Naive thymus-derived CD4-positive, alpha-beta T cell (primary cell): Measurements from ENCODE around the gene XXYLT1. TPM values are rescaled to one million over a fixed set of nuclear protein-coding genes. Genes with fewer than 3 reads are reported as not detected.

Experiments
- ATAC-seq: fragments of 150-1000 bp; cut with Tn5 transposase; 2 replicates; pipeline ENCODE4 v1.10.0; 2021; ENCODE audit warnings: mild to moderate bottlenecking, moderate library complexity
- CTCF ChIA-PET: fragments of 350-600 bp; sonication (Branson Sonifier 250); formaldehyde crosslinking; loops from one replicate; lab custom pipeline; 2021; ENCODE audit warnings: antibody characterized with exemption; lab: Charles Lee
- POLR2A ChIA-PET: fragments of 350-600 bp; sonication (Branson Sonifier 250); formaldehyde crosslinking; loops from one replicate; lab custom pipeline; 2021; ENCODE audit warnings: antibody characterized with exemption, inconsistent platforms; lab: Charles Lee
- DNase-seq, 9 donors: peaks; one replicate each; pipeline versions ENCODE4 v3.0.0 to v3.0.0-alpha.2; 2020 to 2022; ENCODE audit warnings: mixed read lengths in 1 of 9
- H3K27ac ChIP-seq: one replicate; pipeline ENCODE4 v1.7.0; 2013; ENCODE audit warnings: mild to moderate bottlenecking, low read depth, low read length, moderate library complexity
- H3K27me3 ChIP-seq, 2 donors: one replicate each; pipeline ENCODE4 v1.7.0; 2013; ENCODE audit warnings: low read length in 2 of 2, mild to moderate bottlenecking in 2 of 2, moderate library complexity in 2 of 2; ENCODE audit not compliant: control insufficient read depth in 2 of 2, insufficient read depth in 2 of 2
- H3K36me3 ChIP-seq, 3 experiments: 1 replicate in 2 of 3; 2 replicates in 1 of 3; pipeline ENCODE4 v1.7.0; 2013; ENCODE audit warnings: low read length in 3 of 3, mild to moderate bottlenecking in 3 of 3, moderate library complexity in 1 of 3; ENCODE audit not compliant: insufficient read depth in 3 of 3, control insufficient read depth in 2 of 3
- H3K4me1 ChIP-seq, 2 donors: one replicate each; pipeline ENCODE4 v1.7.0; 2013; ENCODE audit warnings: low read length in 2 of 2, mild to moderate bottlenecking in 2 of 2, moderate library complexity in 1 of 2; ENCODE audit not compliant: control insufficient read depth in 2 of 2, insufficient read depth in 2 of 2
- H3K4me3 ChIP-seq: 2 replicates; pipeline ENCODE4 v1.7.0; 2013; ENCODE audit warnings: mild to moderate bottlenecking, low read length
- H3K9me3 ChIP-seq, 3 experiments: 1 replicate in 2 of 3; 2 replicates in 1 of 3; pipeline ENCODE4 v1.7.0; 2013; ENCODE audit warnings: low read length in 3 of 3; ENCODE audit not compliant: control insufficient read depth in 2 of 3
- H3K27ac Mint-ChIP-seq, 9 donors: one replicate each; pipeline ENCODE4 v1.8.0; 2020 to 2022; ENCODE audit warnings: mixed read lengths in 9 of 9, mild to moderate bottlenecking in 8 of 9, moderate library complexity in 5 of 9, inconsistent platforms in 2 of 9
- H3K27me3 Mint-ChIP-seq, 5 donors: one replicate each; pipeline ENCODE4 v1.8.0; 2021 to 2022; ENCODE audit warnings: mixed read lengths in 5 of 5, mild to moderate bottlenecking in 1 of 5
- H3K36me3 Mint-ChIP-seq, 5 donors: one replicate each; pipeline ENCODE4 v1.8.0; 2020 to 2022; ENCODE audit warnings: mixed read lengths in 5 of 5, mild to moderate bottlenecking in 3 of 5, inconsistent platforms in 1 of 5
- H3K4me1 Mint-ChIP-seq, 7 donors: one replicate each; pipeline ENCODE4 v1.8.0; 2020 to 2022; ENCODE audit warnings: mixed read lengths in 7 of 7, mild to moderate bottlenecking in 3 of 7, inconsistent platforms in 1 of 7
- H3K4me3 Mint-ChIP-seq, 10 donors: one replicate each; pipeline ENCODE4 v1.8.0; 2020 to 2022; ENCODE audit warnings: mild to moderate bottlenecking in 10 of 10, mixed read lengths in 10 of 10, moderate library complexity in 6 of 10, inconsistent platforms in 2 of 10
- H3K9me3 Mint-ChIP-seq, 11 donors: one replicate each; pipeline ENCODE4 v1.8.0; 2020 to 2022; ENCODE audit warnings: mixed read lengths in 11 of 11, mild to moderate bottlenecking in 4 of 11, inconsistent platforms in 1 of 11, moderate library complexity in 1 of 11
- intact Hi-C, 2 donors: fragments of 100-400 bp; cut with micrococcal nuclease; formaldehyde crosslinking; loops; one replicate each; pipeline ENCODE4 v1.15.1; 2023
- polyA plus RNA-seq, 2 donors: library from polyadenylated mRNA; unstranded; fragments of 300-500 nt; fragmentation: Illumina TruSeq; gene quantifications; one replicate each; pipeline ENCODE4 v1.2.3, GENCODE V29; 2021
- total RNA-seq, 6 experiments: library from RNA in 5 of 6; stranded (reverse) in 5 of 6; gene quantifications; 1 replicate in 5 of 6; 2 replicates in 1 of 6; pipeline ENCODE4 v1.2.3 and lab custom pipeline; 2021 to 2026

Gene XXYLT1
- total and polyA plus RNA-seq, 7 experiments from 2014 or later = 4.1 to 11.7 (median 7.2) TPM

- H3K36me3 ChIP-seq = no peaks in the 10 kb centered on the region
- H3K4me3 ChIP-seq = no peak overlapping the region
- no peak overlapping the region for H3K4me3 Mint-ChIP-seq
- H3K36me3 Mint-ChIP-seq = no peaks in the 10 kb centered on the region
- H3K9me3 ChIP-seq = no peaks in the 10 kb centered on the region
- ChIA-PET CTCF (no interaction called here), POLR2A (no interaction called here)
- no peaks in the 10 kb centered on the region for H3K4me1 ChIP-seq
- H3K27me3 ChIP-seq = no peaks in the 10 kb centered on the region
- H3K4me1 Mint-ChIP-seq = peaks cover 0 to 3% (median 0%) of the 10 kb centered on the region in 7 donors
- H3K27ac Mint-ChIP-seq = no peak overlapping the region
- no peak for ATAC-seq
- H3K9me3 Mint-ChIP-seq = peaks cover 0 to 10% (median 0%) of the 10 kb centered on the region in 11 donors
- intact Hi-C loops = no loop called here
- DNase-seq = no peak
- H3K27ac ChIP-seq = no peak overlapping the region
- peaks cover 0 to 15% (median 4%) of the 10 kb centered on the region in 5 donors for H3K27me3 Mint-ChIP-seq
Observed at GRCh38 chr3:195025056-195025883, 245.7 kb downstream of the XXYLT1 start.

- no peaks in the 10 kb centered on the region for H3K36me3 Mint-ChIP-seq
- no peak overlapping the region for H3K4me3 ChIP-seq
- H3K9me3 Mint-ChIP-seq = peaks cover 0 to 10% (median 0%) of the 10 kb centered on the region in 11 donors
- no peaks in the 10 kb centered on the region for H3K9me3 ChIP-seq
- no peaks in the 10 kb centered on the region for H3K4me1 ChIP-seq
- H3K36me3 ChIP-seq = no peaks in the 10 kb centered on the region
- no peak overlapping the region for H3K27ac ChIP-seq
- intact Hi-C loops = no loop called here
- POLR2A ChIA-PET = no interaction called here
- CTCF ChIA-PET = no interaction called here
- H3K4me3 Mint-ChIP-seq = no peak overlapping the region
- no peaks in the 10 kb centered on the region for H3K27me3 ChIP-seq
- peaks cover 4 to 27% (median 10%) of the 10 kb centered on the region in 5 donors for H3K27me3 Mint-ChIP-seq
- no peak for DNase-seq
- ATAC-seq = no peak
- H3K27ac Mint-ChIP-seq = no peak overlapping the region
- H3K4me1 Mint-ChIP-seq = peaks cover 0 to 3% (median 0%) of the 10 kb centered on the region in 7 donors
Observed at GRCh38 chr3:195023989-195024388, 247.0 kb downstream of the XXYLT1 start.

GRCh38 chr3:195023576-195023975 is 247.4 kb downstream of the XXYLT1 start:
- no peaks in the 10 kb centered on the region for H3K27me3 ChIP-seq
- Mint-ChIP-seq H3K36me3 (no peaks in the 10 kb centered on the region), H3K9me3 (peaks cover 0 to 10% (median 0%) of the 10 kb centered on the region in 11 donors), H3K4me1 (peaks cover 0 to 3% (median 0%) of the 10 kb centered on the region in 7 donors), H3K4me3 (no peak overlapping the region), H3K27me3 (peaks cover 4 to 27% (median 10%) of the 10 kb centered on the region in 5 donors), H3K27ac (no peak overlapping the region)
- CTCF ChIA-PET = no interaction called here
- no peaks in the 10 kb centered on the region for H3K9me3 ChIP-seq
- DNase-seq (no peak), ATAC-seq (no peak)
- POLR2A ChIA-PET = no interaction called here
- H3K27ac ChIP-seq = no peak overlapping the region
- no peaks in the 10 kb centered on the region for H3K4me1 ChIP-seq
- no peaks in the 10 kb centered on the region for H3K36me3 ChIP-seq
- intact Hi-C loops = no loop called here
- no peak overlapping the region for H3K4me3 ChIP-seq

- H3K36me3 ChIP-seq = no peaks in the 10 kb centered on the region
- Mint-ChIP-seq H3K27me3 (peaks cover 4 to 33% (median 12%) of the 10 kb centered on the region in 5 donors), H3K4me1 (peaks cover 0 to 3% (median 0%) of the 10 kb centered on the region in 7 donors), H3K27ac (no peak overlapping the region), H3K4me3 (no peak overlapping the region), H3K36me3 (no peaks in the 10 kb centered on the region), H3K9me3 (peaks cover 0 to 10% (median 0%) of the 10 kb centered on the region in 11 donors)
- no peaks in the 10 kb centered on the region for H3K27me3 ChIP-seq
- H3K27ac ChIP-seq = no peak overlapping the region
- DNase-seq (no peak), ATAC-seq (no peak)
- no peaks in the 10 kb centered on the region for H3K4me1 ChIP-seq
- ChIA-PET POLR2A (no interaction called here), CTCF (no interaction called here)
- intact Hi-C loops = no loop called here
- H3K9me3 ChIP-seq = no peaks in the 10 kb centered on the region
- H3K4me3 ChIP-seq = no peak overlapping the region
Observed at GRCh38 chr3:195021692-195022091, 249.3 kb downstream of the XXYLT1 start.

- Histone ChIP-seq H3K36me3 (no peaks in the 10 kb centered on the region), H3K27ac (no peak overlapping the region), H3K4me3 (no peak overlapping the region), H3K27me3 (no peaks in the 10 kb centered on the region), H3K9me3 (no peaks in the 10 kb centered on the region), H3K4me1 (no peaks in the 10 kb centered on the region)
- POLR2A ChIA-PET = no interaction called here
- peaks cover 0 to 5% (median 0%) of the 10 kb centered on the region in 7 donors for H3K4me1 Mint-ChIP-seq
- ATAC-seq (no peak), DNase-seq (no peak)
- intact Hi-C loops = no loop called here
- H3K27me3 Mint-ChIP-seq = peaks cover 4 to 39% (median 13%) of the 10 kb centered on the region in 5 donors
- H3K36me3 Mint-ChIP-seq = no peaks in the 10 kb centered on the region
- H3K27ac Mint-ChIP-seq = no peak overlapping the region
- peaks cover 0 to 10% (median 0%) of the 10 kb centered on the region in 11 donors for H3K9me3 Mint-ChIP-seq
- no peak overlapping the region for H3K4me3 Mint-ChIP-seq
- CTCF ChIA-PET = no interaction called here
Observed at GRCh38 chr3:195020921-195021320, 250.0 kb downstream of the XXYLT1 start.

- no peaks in the 10 kb centered on the region for H3K36me3 ChIP-seq
- DNase-seq (no peak), ATAC-seq (no peak)
- no peaks in the 10 kb centered on the region for H3K9me3 ChIP-seq
- H3K4me1 ChIP-seq = no peaks in the 10 kb centered on the region
- no peak overlapping the region for H3K4me3 Mint-ChIP-seq
- peaks cover 0 to 10% (median 0%) of the 10 kb centered on the region in 11 donors for H3K9me3 Mint-ChIP-seq
- ChIA-PET CTCF (no interaction called here), POLR2A (no interaction called here)
- H3K27me3 Mint-ChIP-seq = peaks cover 4 to 42% (median 12%) of the 10 kb centered on the region in 5 donors
- no peaks in the 10 kb centered on the region for H3K36me3 Mint-ChIP-seq
- H3K4me3 ChIP-seq = no peak overlapping the region
- H3K27ac ChIP-seq = no peak overlapping the region
- no peak overlapping the region for H3K27ac Mint-ChIP-seq
- H3K4me1 Mint-ChIP-seq = peaks cover 0 to 5% (median 0%) of the 10 kb centered on the region in 7 donors
- H3K27me3 ChIP-seq = no peaks in the 10 kb centered on the region
- intact Hi-C loops = no loop called here
Observed at GRCh38 chr3:195020185-195020584, 250.8 kb downstream of the XXYLT1 start.
